ENCODE results near the gene L3MBTL1.

DNA sequence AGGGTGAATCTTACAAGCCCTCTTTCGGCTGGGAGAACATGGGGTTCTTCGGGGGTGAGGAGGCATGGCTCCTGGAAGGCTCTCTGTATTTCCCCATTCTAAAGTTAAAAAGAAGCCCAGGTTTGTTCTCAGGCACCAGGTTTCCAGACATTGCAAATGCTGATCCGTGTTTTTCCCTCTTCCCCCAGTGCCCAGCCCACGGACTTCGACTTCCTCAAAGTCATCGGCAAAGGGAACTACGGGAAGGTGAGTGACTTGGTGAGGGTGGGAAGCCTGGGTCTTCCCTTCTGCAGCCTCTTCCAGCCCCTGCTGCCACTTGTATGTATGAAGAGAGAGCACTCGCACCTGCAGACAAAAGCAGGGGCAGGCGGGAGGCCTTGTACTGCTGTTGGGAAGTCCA, 60.0 kb downstream of the L3MBTL1 start:
- TF ChIP-seq, protein P1, sequence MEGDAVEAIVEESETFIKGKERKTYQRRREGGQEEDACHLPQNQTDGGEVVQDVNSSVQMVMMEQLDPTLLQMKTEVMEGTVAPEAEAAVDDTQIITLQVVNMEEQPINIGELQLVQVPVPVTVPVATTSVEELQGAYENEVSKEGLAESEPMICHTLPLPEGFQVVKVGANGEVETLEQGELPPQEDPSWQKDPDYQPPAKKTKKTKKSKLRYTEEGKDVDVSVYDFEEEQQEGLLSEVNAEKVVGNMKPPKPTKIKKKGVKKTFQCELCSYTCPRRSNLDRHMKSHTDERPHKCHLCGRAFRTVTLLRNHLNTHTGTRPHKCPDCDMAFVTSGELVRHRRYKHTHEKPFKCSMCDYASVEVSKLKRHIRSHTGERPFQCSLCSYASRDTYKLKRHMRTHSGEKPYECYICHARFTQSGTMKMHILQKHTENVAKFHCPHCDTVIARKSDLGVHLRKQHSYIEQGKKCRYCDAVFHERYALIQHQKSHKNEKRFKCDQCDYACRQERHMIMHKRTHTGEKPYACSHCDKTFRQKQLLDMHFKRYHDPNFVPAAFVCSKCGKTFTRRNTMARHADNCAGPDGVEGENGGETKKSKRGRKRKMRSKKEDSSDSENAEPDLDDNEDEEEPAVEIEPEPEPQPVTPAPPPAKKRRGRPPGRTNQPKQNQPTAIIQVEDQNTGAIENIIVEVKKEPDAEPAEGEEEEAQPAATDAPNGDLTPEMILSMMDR (IDR thresholded peaks at IDR 0.05; ENCODE audit: extremely low read depth in 1 of 2, insufficient read depth in 1 of 2, low read depth in 1 of 2, low read length in 2 of 2) = no peak
- TF ChIP-seq EZH2 (IDR thresholded peaks at IDR 0.05; ENCODE audit: borderline replicate concordance, low read depth, low read length, severe bottlenecking) (no peak), POLR2A (IDR thresholded peaks at IDR 0.05; ENCODE audit: low read depth, low read length) (no peak), POLR2AphosphoS5 (IDR thresholded peaks at IDR 0.05; ENCODE audit: insufficient read depth, low read depth, low read length) (no peak), FOS (IDR thresholded peaks at IDR 0.05; ENCODE audit: borderline replicate concordance, insufficient read depth, low read length) (no peak), MYC (IDR thresholded peaks at IDR 0.05; ENCODE audit: low read depth, low read length) (no peak), JUN (IDR thresholded peaks at IDR 0.05; ENCODE audit: borderline replicate concordance, insufficient read depth, insufficient read length, low read depth) (no peak)
- TF ChIP-seq, protein P2, sequence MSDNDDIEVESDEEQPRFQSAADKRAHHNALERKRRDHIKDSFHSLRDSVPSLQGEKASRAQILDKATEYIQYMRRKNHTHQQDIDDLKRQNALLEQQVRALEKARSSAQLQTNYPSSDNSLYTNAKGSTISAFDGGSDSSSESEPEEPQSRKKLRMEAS (IDR thresholded peaks at IDR 0.05; ENCODE audit: insufficient read depth, insufficient read length) = no peak
